Measurements from ENCODE around the gene DNAH6. TPM values are rescaled to one million over a fixed set of nuclear protein-coding genes. Genes with fewer than 3 reads are reported as not detected.

Gene DNAH6
- total RNA-seq, 3 donors from 2014 or later: 2.3 to 4.1 (median 3.0) TPM

- Histone ChIP-seq H3K27ac (no peak overlapping the region), H3K9me3 (peaks cover 0 to 10% of the 10 kb centered on the region in 2 donors), H3K36me3 (no peaks in the 10 kb centered on the region), H3K27me3 (no peaks in the 10 kb centered on the region), H3K4me3 (no peak overlapping the region), H3K4me1 (no peaks in the 10 kb centered on the region)
- DNase-seq (ENCODE audit: low spot score in 2 of 2): no peak
- intact Hi-C loops (cut with DNase I; ENCODE audit: low total_unique reads): no loop called here
- TF ChIP-seq, protein P1, sequence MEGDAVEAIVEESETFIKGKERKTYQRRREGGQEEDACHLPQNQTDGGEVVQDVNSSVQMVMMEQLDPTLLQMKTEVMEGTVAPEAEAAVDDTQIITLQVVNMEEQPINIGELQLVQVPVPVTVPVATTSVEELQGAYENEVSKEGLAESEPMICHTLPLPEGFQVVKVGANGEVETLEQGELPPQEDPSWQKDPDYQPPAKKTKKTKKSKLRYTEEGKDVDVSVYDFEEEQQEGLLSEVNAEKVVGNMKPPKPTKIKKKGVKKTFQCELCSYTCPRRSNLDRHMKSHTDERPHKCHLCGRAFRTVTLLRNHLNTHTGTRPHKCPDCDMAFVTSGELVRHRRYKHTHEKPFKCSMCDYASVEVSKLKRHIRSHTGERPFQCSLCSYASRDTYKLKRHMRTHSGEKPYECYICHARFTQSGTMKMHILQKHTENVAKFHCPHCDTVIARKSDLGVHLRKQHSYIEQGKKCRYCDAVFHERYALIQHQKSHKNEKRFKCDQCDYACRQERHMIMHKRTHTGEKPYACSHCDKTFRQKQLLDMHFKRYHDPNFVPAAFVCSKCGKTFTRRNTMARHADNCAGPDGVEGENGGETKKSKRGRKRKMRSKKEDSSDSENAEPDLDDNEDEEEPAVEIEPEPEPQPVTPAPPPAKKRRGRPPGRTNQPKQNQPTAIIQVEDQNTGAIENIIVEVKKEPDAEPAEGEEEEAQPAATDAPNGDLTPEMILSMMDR (IDR thresholded peaks at IDR 0.05): no peak
- no peak for TF ChIP-seq POLR2A (IDR thresholded peaks at IDR 0.05)
- TF ChIP-seq POLR2AphosphoS5 (IDR thresholded peaks at IDR 0.05): no peak
These were observed 219.1 kb downstream of the DNAH6 start for GRCh38 chr2:84735389-84735788.

DNA sequence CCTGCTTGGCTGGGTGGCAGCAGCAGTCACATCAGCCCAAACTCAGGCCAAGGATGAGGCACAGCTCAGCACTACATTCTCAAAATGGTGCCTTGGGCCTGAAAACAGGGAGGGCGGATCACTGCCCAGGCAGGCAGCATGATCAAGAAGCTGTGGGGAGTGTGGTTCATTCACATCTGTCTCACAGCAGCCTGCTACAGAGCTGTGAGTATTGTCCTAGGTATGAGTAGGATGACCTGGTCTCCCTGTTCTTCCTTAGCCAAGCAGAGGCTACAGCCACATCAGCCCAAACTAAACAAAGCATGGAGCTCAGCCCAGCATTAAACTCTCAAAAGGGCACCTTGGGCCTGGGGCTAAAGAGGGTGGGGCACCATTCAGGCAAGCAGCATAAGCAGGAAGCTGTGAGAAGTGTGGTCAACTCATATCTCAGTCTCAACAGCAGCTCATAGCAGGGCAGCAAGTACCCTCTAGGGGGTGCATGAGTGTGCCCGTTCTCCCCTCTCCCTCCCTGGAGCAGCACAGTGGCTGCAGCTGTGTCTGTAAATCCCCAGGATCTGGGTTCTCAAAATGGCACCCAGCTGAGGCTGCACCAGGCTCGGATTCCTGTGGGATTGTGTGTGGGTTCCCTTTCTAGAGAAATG, 225.0 kb downstream of the DNAH6 start:
- TF ChIP-seq, protein P1 (IDR thresholded peaks at IDR 0.05): no peak
- TF ChIP-seq POLR2A (IDR thresholded peaks at IDR 0.05) (no peak), POLR2AphosphoS5 (IDR thresholded peaks at IDR 0.05) (no peak)
- peaks cover 0 to 6% of the 10 kb centered on the region in 2 donors for H3K9me3 ChIP-seq
- intact Hi-C loops (cut with DNase I; ENCODE audit: low total_unique reads): no loop called here
- DNase-seq (ENCODE audit: low spot score in 2 of 2): no peak
- H3K27me3 ChIP-seq: no peaks in the 10 kb centered on the region
- no peaks in the 10 kb centered on the region for H3K4me1 ChIP-seq
- H3K4me3 ChIP-seq: no peak overlapping the region
- no peaks in the 10 kb centered on the region for H3K36me3 ChIP-seq
- H3K27ac ChIP-seq: no peak overlapping the region

- Histone ChIP-seq H3K4me3 (no peak overlapping the region), H3K4me1 (no peaks in the 10 kb centered on the region), H3K27ac (no peak overlapping the region), H3K36me3 (no peaks in the 10 kb centered on the region), H3K9me3 (no peaks in the 10 kb centered on the region), H3K27me3 (no peaks in the 10 kb centered on the region)
- TF ChIP-seq POLR2AphosphoS5 (IDR thresholded peaks at IDR 0.05) (no peak), POLR2A (IDR thresholded peaks at IDR 0.05) (no peak)
- TF ChIP-seq, protein P1 (IDR thresholded peaks at IDR 0.05): no peak
- no peak for DNase-seq (ENCODE audit: low spot score in 2 of 2)
- intact Hi-C loops (cut with DNase I; ENCODE audit: low total_unique reads): no loop called here
These were observed 232.0 kb downstream of the DNAH6 start for GRCh38 chr2:84748341-84748740.

- intact Hi-C loops (cut with DNase I; ENCODE audit: low total_unique reads): no loop called here
- H3K9me3 ChIP-seq: no peaks in the 10 kb centered on the region
- no peaks in the 10 kb centered on the region for H3K36me3 ChIP-seq
- H3K27ac ChIP-seq: no peak overlapping the region
- no peaks in the 10 kb centered on the region for H3K27me3 ChIP-seq
- TF ChIP-seq, protein P1 (IDR thresholded peaks at IDR 0.05): no peak
- no peak overlapping the region for H3K4me3 ChIP-seq
- no peaks in the 10 kb centered on the region for H3K4me1 ChIP-seq
- DNase-seq (ENCODE audit: low spot score in 2 of 2): no peak
These were observed 233.1 kb downstream of the DNAH6 start for GRCh38 chr2:84749442-84749841.

- H3K4me3 ChIP-seq: no peak overlapping the region
- no peaks in the 10 kb centered on the region for H3K4me1 ChIP-seq
- intact Hi-C loops (cut with DNase I; ENCODE audit: low total_unique reads): no loop called here
- peaks cover 0 to 8% of the 10 kb centered on the region in 2 donors for H3K9me3 ChIP-seq
- H3K27ac ChIP-seq: no peak overlapping the region
- H3K36me3 ChIP-seq: no peaks in the 10 kb centered on the region
- no peak for TF ChIP-seq POLR2AphosphoS5 (IDR thresholded peaks at IDR 0.05)
- TF ChIP-seq POLR2A (IDR thresholded peaks at IDR 0.05): no peak
- TF ChIP-seq, protein P1 (IDR thresholded peaks at IDR 0.05): no peak
- DNase-seq (ENCODE audit: low spot score in 2 of 2): no peak
- H3K27me3 ChIP-seq: no peaks in the 10 kb centered on the region
These were observed 238.8 kb downstream of the DNAH6 start for GRCh38 chr2:84755096-84755495.
